Measurements from ENCODE around the gene FREM1.
A peak's percentile ranks its signal among the peaks of the same experiment; 100 is the strongest.

The FREM1 gene

GRCh38 chr9:14813336-14814248 lies 96.6 kb downstream of the FREM1 start:
- no peak for DNase-seq

- DNase-seq: no peak
Observed at GRCh38 chr9:14812806-14813205, 97.4 kb downstream of the FREM1 start.

GRCh38 chr9:14811844-14812243 lies 98.4 kb downstream of the FREM1 start:
- DNase-seq: no peak

- no peak for DNase-seq
Observed at GRCh38 chr9:14806941-14807520, 103.2 kb downstream of the FREM1 start.

GRCh38 chr9:14799030-14799429 lies 111.2 kb downstream of the FREM1 start:
- no peak for DNase-seq

GRCh38 chr9:14797435-14797834 lies 112.8 kb downstream of the FREM1 start:
- DNase-seq: no peak

- DNase-seq: no peak
Observed at GRCh38 chr9:14793389-14793788, 116.8 kb downstream of the FREM1 start.

GRCh38 chr9:14790628-14791027 lies 119.6 kb downstream of the FREM1 start:
- DNase-seq: no peak

- no peak for DNase-seq
Observed at GRCh38 chr9:14788846-14789245, 121.4 kb downstream of the FREM1 start.

- no peak for DNase-seq
Observed at GRCh38 chr9:14783358-14783757, 126.9 kb downstream of the FREM1 start.

GRCh38 chr9:14782286-14783051 lies 127.8 kb downstream of the FREM1 start:
- no peak for DNase-seq

GRCh38 chr9:14780693-14781092 lies 129.5 kb downstream of the FREM1 start:
- DNase-seq: no peak

- DNase-seq: peak in 1 of 2 donors; percentile 42
Observed at GRCh38 chr9:14780251-14780650, 130.0 kb downstream of the FREM1 start.

GRCh38 chr9:14779566-14780022 lies 130.6 kb downstream of the FREM1 start:
- no peak for DNase-seq

- DNase-seq: no peak
Observed at GRCh38 chr9:14778565-14778964, 131.7 kb downstream of the FREM1 start.

GRCh38 chr9:14775917-14776316 lies 134.3 kb downstream of the FREM1 start:
- no peak for DNase-seq

- no peak for DNase-seq
Observed at GRCh38 chr9:14770592-14770991, 139.6 kb downstream of the FREM1 start.

- no peak for DNase-seq
Observed at GRCh38 chr9:14769230-14769571, 141.0 kb downstream of the FREM1 start.

- DNase-seq: peak in 1 of 2 donors; percentile 59
Observed at GRCh38 chr9:14768405-14769229, 141.6 kb downstream of the FREM1 start.

- no peak for DNase-seq
Observed at GRCh38 chr9:14766299-14766698, 143.9 kb downstream of the FREM1 start.

- DNase-seq: no peak
Observed at GRCh38 chr9:14761584-14761983, 148.6 kb downstream of the FREM1 start.

- DNase-seq: no peak
Observed at GRCh38 chr9:14760060-14760459, 150.2 kb downstream of the FREM1 start.

GRCh38 chr9:14756291-14756690 lies 153.9 kb downstream of the FREM1 start:
- no peak for DNase-seq

All from hippocampal formation (tissue), 2 donors.